GM19193 (cell line): ENCODE results near the gene ARMC8.

ENCODE experiments used
- POLR2A ChIP-seq: IDR thresholded peaks from 4 replicates; pipeline ENCODE4 v1.6.1; 2011; ENCODE audit not compliant: insufficient read depth, insufficient read length; ENCODE audit errors: extremely low read depth

ARMC8 gene

DNA sequence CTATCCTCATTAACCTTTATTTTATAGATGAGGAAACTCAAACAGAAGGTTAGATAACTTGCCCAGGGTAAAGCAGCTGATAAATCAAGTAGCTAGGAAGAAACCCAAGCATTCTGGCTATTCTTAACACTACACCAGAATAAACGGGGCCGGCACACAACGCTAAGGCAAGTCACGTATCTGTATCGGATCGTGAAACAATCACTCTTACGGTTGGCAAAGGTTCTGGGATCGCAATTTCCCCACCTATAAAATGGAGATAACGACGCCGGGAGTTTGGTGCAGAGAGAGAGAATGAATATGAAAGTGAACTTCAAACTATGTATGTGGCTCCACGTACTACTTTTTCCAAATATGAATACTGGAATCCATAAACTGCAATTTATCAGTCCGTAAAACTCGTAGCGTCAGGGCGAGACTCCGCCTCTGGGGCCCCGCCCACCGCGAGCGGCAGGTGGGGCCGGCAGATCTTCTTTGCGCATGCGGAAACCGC, 252 bp upstream of the ARMC8 start:
- no peak for TF ChIP-seq POLR2A

- TF ChIP-seq POLR2A: no peak
These were observed 1.1 kb downstream of the ARMC8 start for GRCh38 chr3:138188013-138188730.

GRCh38 chr3:138195481-138195880, 8.4 kb downstream of the ARMC8 start:
- TF ChIP-seq POLR2A: no peak

GRCh38 chr3:138196023-138196422, 8.9 kb downstream of the ARMC8 start:
- TF ChIP-seq POLR2A: no peak

GRCh38 chr3:138197058-138197457, 10.0 kb downstream of the ARMC8 start:
- no peak for TF ChIP-seq POLR2A

GRCh38 chr3:138197524-138197923, 10.4 kb downstream of the ARMC8 start:
- TF ChIP-seq POLR2A: no peak

DNA sequence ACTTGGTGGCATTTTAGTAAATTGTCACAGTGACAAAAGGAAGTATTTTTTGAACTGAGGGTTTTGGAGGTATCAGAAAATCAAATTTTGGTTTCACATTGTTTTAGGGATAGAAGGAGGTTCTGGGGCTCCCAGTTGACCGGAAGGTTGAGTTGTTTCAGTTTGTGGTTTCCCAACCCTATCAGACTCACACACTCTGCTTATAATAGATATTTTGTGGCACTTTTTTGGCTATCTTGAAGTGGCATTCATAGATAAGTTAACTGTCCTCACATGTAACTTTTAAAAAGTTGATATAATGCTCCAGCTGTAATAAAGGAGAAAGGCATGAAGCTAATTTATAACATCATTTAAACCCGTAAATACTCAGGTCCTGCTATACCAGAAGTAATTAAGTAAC, 12.8 kb downstream of the ARMC8 start:
- TF ChIP-seq POLR2A: no peak

DNA sequence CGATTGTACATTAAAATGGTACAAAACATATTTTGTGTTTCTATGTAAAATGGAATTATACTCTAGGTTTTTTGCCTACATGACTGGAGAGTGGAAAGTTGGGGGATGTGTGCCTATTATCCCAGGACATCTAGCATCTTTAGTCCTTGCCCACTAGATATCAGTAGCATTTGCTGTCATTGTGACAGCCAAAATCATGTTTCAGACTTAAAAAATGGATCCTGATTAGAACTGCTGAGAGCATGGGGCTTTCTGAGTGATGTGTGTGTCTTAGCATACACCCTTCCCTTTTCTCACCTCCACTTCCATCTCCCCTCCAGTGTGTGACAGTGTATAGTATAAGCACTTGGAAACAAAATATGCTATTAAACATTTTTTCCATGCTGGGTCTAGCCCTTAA, 13.3 kb downstream of the ARMC8 start:
- TF ChIP-seq POLR2A: no peak

DNA sequence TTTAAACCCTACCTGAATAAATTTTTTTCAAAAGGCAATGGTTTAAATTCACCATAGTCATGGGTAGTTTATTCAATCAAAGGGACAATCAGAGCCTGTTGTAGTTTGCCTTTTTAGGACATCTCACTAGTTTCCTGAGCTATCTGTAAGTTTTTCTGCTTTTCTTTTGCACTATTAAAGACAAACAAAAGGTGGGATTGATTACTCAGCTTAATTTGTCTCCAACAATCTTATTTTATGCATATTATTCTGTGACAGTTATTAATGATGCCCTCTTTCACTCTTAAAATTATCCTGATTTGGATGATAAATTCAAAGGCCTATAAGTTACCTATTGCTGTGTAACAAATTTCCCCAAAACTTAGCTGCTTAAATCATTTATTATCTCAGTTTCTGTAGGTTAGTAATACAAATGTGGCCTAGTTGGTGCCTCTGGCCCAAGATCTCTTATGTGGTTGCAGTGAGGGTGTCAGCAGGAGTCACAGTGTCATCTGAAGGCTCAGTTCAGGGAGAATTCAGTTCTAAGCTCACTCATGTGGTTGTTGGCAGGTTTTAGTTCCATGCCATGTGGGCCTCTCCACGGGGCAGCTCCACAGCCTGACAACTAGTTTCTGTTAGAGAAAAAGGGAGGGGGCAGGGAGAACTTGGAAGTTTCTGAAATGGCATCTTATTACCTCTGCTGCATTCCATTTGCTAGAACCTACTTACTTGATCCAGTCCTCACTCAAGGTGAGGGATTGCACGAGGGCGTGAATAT, 16.0 kb downstream of the ARMC8 start:
- no peak for TF ChIP-seq POLR2A

GRCh38 chr3:138203938-138204337, 16.8 kb downstream of the ARMC8 start:
- no peak for TF ChIP-seq POLR2A

DNA sequence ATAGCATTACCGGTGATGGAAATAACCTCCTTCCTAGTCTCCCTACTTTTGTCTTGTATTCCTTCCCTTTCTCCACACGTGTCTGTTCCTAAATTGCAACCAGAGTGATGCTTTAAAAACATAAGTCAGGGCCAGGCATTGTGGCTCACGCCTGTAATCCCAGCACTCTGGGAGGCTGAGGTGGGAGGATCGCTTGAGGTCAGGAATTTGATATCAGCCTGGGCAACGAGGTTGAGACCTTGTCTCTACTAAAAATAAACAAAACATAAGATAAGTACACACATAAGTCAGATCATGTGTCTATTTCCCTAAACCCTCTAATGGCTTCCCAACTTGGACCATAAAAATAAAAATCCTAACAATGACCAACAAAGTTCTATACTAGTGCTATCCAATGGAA, 18.4 kb downstream of the ARMC8 start:
- TF ChIP-seq POLR2A: no peak

DNA sequence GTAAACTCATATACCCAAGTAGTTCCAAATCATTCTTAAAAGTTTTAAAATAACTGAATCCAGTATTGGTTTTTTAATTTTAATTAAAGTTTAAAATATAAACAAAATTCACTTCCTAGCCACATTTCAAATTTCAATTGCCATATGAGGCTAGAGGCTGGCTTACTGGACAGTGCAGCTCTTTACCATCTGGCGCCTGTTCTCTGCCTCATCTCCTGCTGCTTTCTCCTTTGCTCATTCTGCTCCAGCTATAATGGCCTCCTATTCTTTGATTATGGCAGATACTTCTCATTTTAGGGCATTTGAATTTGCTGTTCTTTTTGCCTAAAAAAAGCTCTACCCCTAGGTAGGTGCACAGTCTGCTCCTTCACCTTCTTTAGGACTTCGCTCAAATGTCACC, 19.1 kb downstream of the ARMC8 start:
- no peak for TF ChIP-seq POLR2A

GRCh38 chr3:138210528-138210927, 23.4 kb downstream of the ARMC8 start:
- no peak for TF ChIP-seq POLR2A

GRCh38 chr3:138213398-138214085, 26.4 kb downstream of the ARMC8 start:
- TF ChIP-seq POLR2A: no peak

GRCh38 chr3:138219255-138219654, 32.2 kb downstream of the ARMC8 start:
- no peak for TF ChIP-seq POLR2A
